Stomach (tissue), 9 donors: ENCODE data around the gene C16orf78. TPM values are rescaled to one million over a fixed set of nuclear protein-coding genes. Genes with fewer than 3 reads are reported as not detected.

Experiments used
- DNase-seq, 2 donors: peaks; one replicate each; pipeline versions ENCODE4 v3.0.0 to v3.0.0-alpha.2; 2013 to 2019
- H3K27ac ChIP-seq, 5 donors: fragments of 200-600 bp in 4 of 5; sonication (generic) in 4 of 5; one replicate each; pipeline ENCODE4 v1.5.1; 2013 to 2019; ENCODE audit warnings: mild to moderate bottlenecking in 1 of 5, moderate library complexity in 1 of 5
- H3K27me3 ChIP-seq, 3 donors: fragments of 200-600 bp; sonication (generic); one replicate each; pipeline ENCODE4 v1.5.1; 2017 to 2019; ENCODE audit warnings: mixed run types in 1 of 3
- H3K36me3 ChIP-seq, 4 donors: fragments of 200-600 bp; sonication (generic); 1 replicate in 3 of 4; 2 replicates in 1 of 4; pipeline ENCODE4 v1.5.1; 2016 to 2019
- H3K4me1 ChIP-seq, 4 donors: fragments of 200-600 bp; sonication (generic); one replicate each; pipeline ENCODE4 v1.5.1; 2016 to 2019
- H3K4me3 ChIP-seq, 4 donors: fragments of 200-600 bp; sonication (generic) in 3 of 4; one replicate each; pipeline ENCODE4 v1.5.1; 2016 to 2019; ENCODE audit warnings: mild to moderate bottlenecking in 1 of 4
- H3K9me3 ChIP-seq, 4 donors: fragments of 200-600 bp; sonication (generic); one replicate each; pipeline ENCODE4 v1.5.1; 2016 to 2019
- EP300 ChIP-seq: sonication (generic); formaldehyde crosslinking; IDR thresholded peaks from one replicate; pipeline ENCODE4 v1.6.1; 2017; ENCODE audit warnings: antibody characterized with exemption
- POLR2A ChIP-seq, 4 donors: fragments of 450-650 bp; IDR thresholded peaks; one replicate each; pipeline ENCODE4 v1.6.1; 2016; ENCODE audit warnings: antibody characterized with exemption in 4 of 4, control low read depth in 2 of 4, mild to moderate bottlenecking in 1 of 4, moderate library complexity in 1 of 4
- POLR2AphosphoS5 ChIP-seq, 3 donors: sonication (generic); formaldehyde crosslinking; IDR thresholded peaks; one replicate each; pipeline ENCODE4 v1.6.1; 2016; ENCODE audit warnings: antibody characterized with exemption in 3 of 3
- WGBS, 5 donors: extraction: QIAGEN DNeasy Blood & Tissue Kit in 3 of 5; methylation state at CpG; one replicate each; pipeline versions ENCODE4 v1.1.5 to v1.1.7; 2013 to 2018; 5-methylcytosine and 5-hydroxymethylcytosine counted together
- intact Hi-C: fragments of 100-400 bp; cut with DNase I; formaldehyde crosslinking; loops from one replicate; pipeline ENCODE4 v1.15.1; 2023; ENCODE audit warnings: low total_unique reads
- polyA plus RNA-seq, 3 donors: library from polyadenylated mRNA; stranded (reverse); fragments of 200-250 nt; gene quantifications; one replicate each; pipeline ENCODE4 v1.2.3, GENCODE V29; 2013
- total RNA-seq, 5 donors: library from RNA; depleted of rRNA; stranded (reverse); fragments of >200 nt; gene quantifications; one replicate each; pipeline versions ENCODE4 v1.1.0 to v1.2.3, GENCODE V29; 2014 to 2016
- TF ChIP-seq, protein P1 (sequence below), 7 experiments: fragments of 450-650 bp in 4 of 7; fragments of 200-600 bp in 3 of 7; sonication (generic) in 3 of 7; IDR thresholded peaks; one replicate each; pipeline ENCODE4 v1.5.1; 2016 to 2019; ENCODE audit warnings: antibody characterized with exemption in 7 of 7, control low read depth in 2 of 7, mild to moderate bottlenecking in 1 of 7
- donor health status: healthy with polysubstance abuse.
- donor health status: Bipolar disorder and iron deficiency.
- donor health status: healthy.

The C16orf78 gene
- total and polyA plus RNA-seq, 8 donors: not detected

DNA sequence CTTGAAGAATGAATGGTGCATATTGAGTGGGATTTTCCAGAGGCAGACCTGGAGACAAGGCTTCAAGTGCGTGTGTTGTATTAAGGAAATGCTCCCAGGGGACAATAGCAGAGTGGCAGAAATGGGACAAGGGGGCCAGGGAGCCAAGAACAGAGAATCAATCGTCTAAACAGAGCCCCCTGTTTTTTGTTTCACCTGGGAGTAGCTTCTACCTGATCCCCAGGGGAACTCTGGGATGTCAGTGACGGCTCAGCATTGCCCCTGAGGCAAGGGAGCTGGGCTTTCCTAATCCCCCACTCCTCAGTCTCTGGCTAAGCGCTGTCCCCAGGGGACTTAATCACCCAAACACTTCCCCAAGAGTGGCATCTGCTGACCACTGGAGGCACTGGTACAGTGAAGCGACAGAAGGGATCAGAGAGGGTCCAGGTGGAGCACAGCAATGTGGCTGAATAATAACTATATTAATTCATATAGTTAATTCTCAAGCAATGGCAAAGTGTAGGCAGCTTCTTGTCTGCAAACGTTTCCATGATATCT is 35.7 kb upstream of the C16orf78 start:
- no peaks in the 10 kb centered on the region for H3K36me3 ChIP-seq
- no peaks in the 10 kb centered on the region for H3K4me1 ChIP-seq
- WGBS, 5 donors: 35 to 58% (median 53%) methylated on average over 6 of the region's 6 CpGs
- intact Hi-C loops: no loop called here
- no peaks in the 10 kb centered on the region for H3K9me3 ChIP-seq
- no peak overlapping the region for H3K4me3 ChIP-seq
- peaks cover 0 to 69% (median 0%) of the 10 kb centered on the region in 3 donors for H3K27me3 ChIP-seq
- H3K27ac ChIP-seq: no peak overlapping the region
- TF ChIP-seq POLR2AphosphoS5 (IDR thresholded peaks at IDR 0.05): no peak
- no peak for TF ChIP-seq POLR2A (IDR thresholded peaks at IDR 0.05)
- TF ChIP-seq, protein P1, sequence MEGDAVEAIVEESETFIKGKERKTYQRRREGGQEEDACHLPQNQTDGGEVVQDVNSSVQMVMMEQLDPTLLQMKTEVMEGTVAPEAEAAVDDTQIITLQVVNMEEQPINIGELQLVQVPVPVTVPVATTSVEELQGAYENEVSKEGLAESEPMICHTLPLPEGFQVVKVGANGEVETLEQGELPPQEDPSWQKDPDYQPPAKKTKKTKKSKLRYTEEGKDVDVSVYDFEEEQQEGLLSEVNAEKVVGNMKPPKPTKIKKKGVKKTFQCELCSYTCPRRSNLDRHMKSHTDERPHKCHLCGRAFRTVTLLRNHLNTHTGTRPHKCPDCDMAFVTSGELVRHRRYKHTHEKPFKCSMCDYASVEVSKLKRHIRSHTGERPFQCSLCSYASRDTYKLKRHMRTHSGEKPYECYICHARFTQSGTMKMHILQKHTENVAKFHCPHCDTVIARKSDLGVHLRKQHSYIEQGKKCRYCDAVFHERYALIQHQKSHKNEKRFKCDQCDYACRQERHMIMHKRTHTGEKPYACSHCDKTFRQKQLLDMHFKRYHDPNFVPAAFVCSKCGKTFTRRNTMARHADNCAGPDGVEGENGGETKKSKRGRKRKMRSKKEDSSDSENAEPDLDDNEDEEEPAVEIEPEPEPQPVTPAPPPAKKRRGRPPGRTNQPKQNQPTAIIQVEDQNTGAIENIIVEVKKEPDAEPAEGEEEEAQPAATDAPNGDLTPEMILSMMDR (IDR thresholded peaks at IDR 0.05): no peak
- TF ChIP-seq EP300: no peak
- peak in 1 of 2 donors; percentile 19 for DNase-seq

DNA sequence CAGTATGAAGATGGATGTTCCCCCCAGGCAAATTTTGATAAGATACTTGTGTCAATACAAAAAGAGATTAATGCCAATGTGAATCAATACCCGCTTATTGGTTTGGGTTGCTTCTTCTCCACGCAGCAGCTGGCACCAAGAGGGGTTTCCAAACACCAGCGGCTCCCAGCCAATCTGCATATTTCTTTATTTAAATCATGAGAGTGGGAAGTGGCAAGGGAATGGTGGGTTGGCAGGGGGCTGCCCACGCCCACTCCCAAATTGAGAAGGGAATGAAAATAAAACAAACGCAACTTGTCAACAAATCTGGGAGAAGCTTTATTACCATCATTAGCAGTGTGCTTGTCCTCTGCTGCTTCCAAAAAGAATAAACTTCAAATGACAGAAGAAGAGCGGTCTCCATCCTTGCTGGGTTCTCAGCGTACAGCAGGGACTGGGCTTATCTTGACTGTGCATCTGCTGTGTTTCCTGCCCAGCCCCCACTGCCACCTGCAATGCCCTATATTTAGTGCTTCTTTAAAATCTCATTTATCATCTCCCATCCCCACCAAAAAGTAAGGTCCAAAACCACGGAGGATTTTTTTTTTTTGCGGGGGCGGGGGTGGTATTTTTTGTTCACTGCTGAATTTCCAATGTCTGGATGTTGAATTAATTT is 34.9 kb upstream of the C16orf78 start:
- no peak overlapping the region for H3K27ac ChIP-seq
- peaks cover 0 to 71% (median 0%) of the 10 kb centered on the region in 3 donors for H3K27me3 ChIP-seq
- no peaks in the 10 kb centered on the region for H3K4me1 ChIP-seq
- no peaks in the 10 kb centered on the region for H3K36me3 ChIP-seq
- intact Hi-C loops: no loop called here
- peak in 1 of 2 donors; percentile 3 for DNase-seq
- TF ChIP-seq POLR2A (IDR thresholded peaks at IDR 0.05): no peak
- TF ChIP-seq EP300: no peak
- no peak for TF ChIP-seq POLR2AphosphoS5 (IDR thresholded peaks at IDR 0.05)
- TF ChIP-seq, protein P1 (IDR thresholded peaks at IDR 0.05): no peak
- H3K4me3 ChIP-seq: no peak overlapping the region
- H3K9me3 ChIP-seq: no peaks in the 10 kb centered on the region
- 55 to 71% (median 64%) methylated on average over 10 of the region's 10 CpGs for WGBS, 5 donors

GRCh38 chr16:49340466-49340865 is 33.1 kb upstream of the C16orf78 start:
- Histone ChIP-seq H3K27ac (no peak overlapping the region), H3K36me3 (no peaks in the 10 kb centered on the region), H3K4me3 (no peak overlapping the region), H3K4me1 (no peaks in the 10 kb centered on the region), H3K9me3 (no peaks in the 10 kb centered on the region), H3K27me3 (peaks cover 0 to 77% (median 0%) of the 10 kb centered on the region in 3 donors)
- no peak for DNase-seq
- 76 to 78% (median 77%) methylated on average over 9 of the region's 9 CpGs for WGBS, 5 donors
- TF ChIP-seq POLR2A (IDR thresholded peaks at IDR 0.05) (no peak), EP300 (no peak), POLR2AphosphoS5 (IDR thresholded peaks at IDR 0.05) (no peak)
- TF ChIP-seq, protein P1 (IDR thresholded peaks at IDR 0.05): no peak
- intact Hi-C loops: no loop called here

DNA sequence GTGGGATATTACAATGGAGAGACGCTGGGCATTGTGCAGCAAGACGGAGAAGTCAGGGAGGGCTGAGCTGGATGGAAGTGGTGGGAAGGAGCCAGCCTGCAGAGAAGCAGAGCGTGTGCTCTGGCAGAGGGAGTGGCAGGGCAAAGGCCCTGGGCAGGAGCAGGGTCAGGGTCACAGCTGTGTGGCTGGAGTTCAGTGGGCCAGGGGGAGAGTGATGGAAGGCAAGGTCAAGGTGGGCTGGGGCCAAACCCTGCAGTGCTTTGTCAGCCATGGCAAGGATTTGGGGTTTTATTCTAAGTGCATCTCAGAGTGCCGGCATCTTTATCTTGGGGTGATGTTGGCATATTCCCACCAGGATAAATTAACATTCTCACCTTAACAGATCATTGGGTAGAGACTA is 31.9 kb upstream of the C16orf78 start:
- no peaks in the 10 kb centered on the region for H3K4me1 ChIP-seq
- no peaks in the 10 kb centered on the region for H3K36me3 ChIP-seq
- TF ChIP-seq, protein P1 (IDR thresholded peaks at IDR 0.05): no peak
- no peak for TF ChIP-seq POLR2AphosphoS5 (IDR thresholded peaks at IDR 0.05)
- TF ChIP-seq POLR2A (IDR thresholded peaks at IDR 0.05): no peak
- no peak for TF ChIP-seq EP300
- H3K27me3 ChIP-seq: peaks cover 0 to 68% (median 0%) of the 10 kb centered on the region in 3 donors
- no peaks in the 10 kb centered on the region for H3K9me3 ChIP-seq
- intact Hi-C loops: no loop called here
- no peak for DNase-seq
- H3K27ac ChIP-seq: no peak overlapping the region
- H3K4me3 ChIP-seq: no peak overlapping the region
- WGBS, 5 donors: 57 to 79% (median 73%) methylated on average over 4 of the region's 4 CpGs
